Osteocyte (in vitro differentiated cells): ENCODE measurements around the gene CHMP4A. TPM values are rescaled to one million over a fixed set of nuclear protein-coding genes. Genes with fewer than 3 reads are reported as not detected.
A peak's percentile ranks its signal among the peaks of the same experiment; 100 is the strongest.
"Not testable (repeated sequence)": the region's sequence is repeated elsewhere in the genome, so short reads cannot be mapped to it uniquely, and the experiment has no call there.

Experiments
- DNase-seq: peaks from one replicate; pipeline ENCODE4 v3.0.0; 2021; ENCODE audit warnings: mixed read lengths; ENCODE audit not compliant: unreplicated experiment; ENCODE audit errors: extremely low spot score
- H3K27ac Mint-ChIP-seq: one replicate; pipeline ENCODE4 v1.8.0; 2021; ENCODE audit warnings: mild to moderate bottlenecking, mixed read lengths; ENCODE audit not compliant: unreplicated experiment
- H3K27me3 Mint-ChIP-seq: one replicate; pipeline ENCODE4 v1.8.0; 2021; ENCODE audit warnings: mixed read lengths; ENCODE audit not compliant: unreplicated experiment
- H3K36me3 Mint-ChIP-seq: one replicate; pipeline ENCODE4 v1.8.0; 2021; ENCODE audit warnings: mixed read lengths; ENCODE audit not compliant: unreplicated experiment
- H3K4me1 Mint-ChIP-seq: one replicate; pipeline ENCODE4 v1.8.0; 2021; ENCODE audit warnings: mixed read lengths; ENCODE audit not compliant: unreplicated experiment
- H3K4me3 Mint-ChIP-seq: one replicate; pipeline ENCODE4 v1.8.0; 2021; ENCODE audit warnings: mild to moderate bottlenecking, moderate library complexity, mixed read lengths; ENCODE audit not compliant: unreplicated experiment
- H3K9me3 Mint-ChIP-seq: one replicate; pipeline ENCODE4 v1.8.0; 2021; ENCODE audit warnings: mixed read lengths; ENCODE audit not compliant: unreplicated experiment
- CTCF ChIP-seq: fragments of 200-600 bp; sonication (generic); IDR thresholded peaks from 2 replicates; pipeline ENCODE4 v1.5.0; 2021; ENCODE audit warnings: antibody characterized with exemption, mild to moderate bottlenecking, moderate library complexity
- total RNA-seq: library from RNA; stranded (reverse); gene quantifications from 2 replicates; pipeline ENCODE4 v1.2.1, GENCODE V29; 2021

Gene CHMP4A
- total RNA-seq, 1 donor from 2014 or later = 38.1 TPM

DNA sequence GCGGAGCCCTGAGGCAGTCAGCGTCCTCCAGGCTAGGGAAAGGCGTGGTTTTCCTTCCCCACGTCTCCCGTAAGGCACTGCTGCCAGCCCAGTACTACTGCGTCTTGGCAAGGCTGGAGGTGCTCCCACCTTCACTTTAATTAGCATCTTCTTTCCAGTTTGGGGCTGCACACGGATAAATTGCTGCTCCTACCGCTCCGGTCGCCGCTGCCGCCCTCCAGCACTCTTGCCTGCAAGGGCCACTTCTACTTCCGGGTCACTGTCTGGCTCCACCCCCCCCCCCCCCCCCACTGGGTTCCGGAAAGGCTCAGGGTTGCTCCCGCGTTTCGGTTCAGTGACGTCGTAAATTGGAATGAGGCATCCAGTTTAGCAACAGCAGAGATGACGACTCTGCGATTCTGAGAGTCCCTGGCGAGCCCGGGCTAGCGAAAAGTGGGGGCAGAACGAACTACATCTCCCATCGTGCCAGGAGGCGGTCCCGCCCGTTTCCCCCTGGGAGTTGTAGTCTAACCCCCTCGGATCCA is 18.9 kb upstream of the CHMP4A start, which contains the start of gene NEDD8:
TSS of gene NEDD8 (minus strand) at position 247 of the 524 bp plus-strand sequence. CDS start at position 147, 100 bp downstream.
- Mint-ChIP-seq H3K36me3 (peaks cover 15% of the 10 kb centered on the region), H3K4me3 (peak within 1 kb of the TSS; percentile 100), H3K27ac (peak within 1 kb of the TSS; percentile 95), H3K9me3 (no peaks in the 10 kb centered on the region), H3K27me3 (no peaks in the 10 kb centered on the region), H3K4me1 (peaks cover 35% of the 10 kb centered on the region)
- DNase-seq = peak; percentile 94
- TF ChIP-seq CTCF = no peak

- H3K27ac Mint-ChIP-seq = peak overlapping the region; percentile 95
- H3K36me3 Mint-ChIP-seq = peaks cover 8% of the 10 kb centered on the region
- peak overlapping the region; percentile 100 for H3K4me3 Mint-ChIP-seq
- peaks cover 35% of the 10 kb centered on the region for H3K4me1 Mint-ChIP-seq
- no peak for DNase-seq
- no peak for TF ChIP-seq CTCF
- no peaks in the 10 kb centered on the region for H3K27me3 Mint-ChIP-seq
- H3K9me3 Mint-ChIP-seq = no peaks in the 10 kb centered on the region
Observed at GRCh38 chr14:24231263-24232120, 18.2 kb upstream of the CHMP4A start.

- H3K27me3 Mint-ChIP-seq = no peaks in the 10 kb centered on the region
- H3K9me3 Mint-ChIP-seq = no peaks in the 10 kb centered on the region
- H3K27ac Mint-ChIP-seq = no peak overlapping the region
- no peak for TF ChIP-seq CTCF
- no peak overlapping the region for H3K4me3 Mint-ChIP-seq
- H3K4me1 Mint-ChIP-seq = peaks cover 28% of the 10 kb centered on the region
- no peaks in the 10 kb centered on the region for H3K36me3 Mint-ChIP-seq
- no peak for DNase-seq
Observed at GRCh38 chr14:24228902-24229301, 15.6 kb upstream of the CHMP4A start.

DNA sequence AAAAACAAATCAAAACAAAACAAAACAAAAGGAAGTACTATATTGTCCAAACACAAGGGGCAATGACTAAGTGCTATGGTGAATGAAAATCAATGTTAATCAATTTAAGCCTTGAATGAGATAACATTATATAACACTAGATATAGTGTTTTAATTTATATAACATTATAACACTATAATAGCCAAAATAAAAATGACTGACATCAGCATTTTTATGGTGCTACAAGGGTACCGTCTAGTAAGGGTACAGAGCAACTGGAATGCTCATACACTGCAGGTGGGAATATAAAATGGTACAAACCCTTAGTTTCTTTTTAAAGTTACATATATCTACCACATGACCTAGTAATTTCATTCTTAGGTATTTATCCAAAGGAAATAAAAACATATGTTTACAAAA is 13.2 kb upstream of the CHMP4A start:
- Mint-ChIP-seq H3K9me3 (no peaks in the 10 kb centered on the region), H3K27ac (no peak overlapping the region), H3K36me3 (no peaks in the 10 kb centered on the region), H3K4me1 (peaks cover 19% of the 10 kb centered on the region), H3K27me3 (no peaks in the 10 kb centered on the region), H3K4me3 (no peak overlapping the region)
- no peak for DNase-seq
- no peak for TF ChIP-seq CTCF

GRCh38 chr14:24224618-24225071 is 11.4 kb upstream of the CHMP4A start:
- Mint-ChIP-seq H3K4me1 (peaks cover 11% of the 10 kb centered on the region), H3K36me3 (no peaks in the 10 kb centered on the region), H3K27ac (no peak overlapping the region), H3K4me3 (no peak overlapping the region), H3K9me3 (no peaks in the 10 kb centered on the region), H3K27me3 (no peaks in the 10 kb centered on the region)
- no peak for TF ChIP-seq CTCF
- no peak for DNase-seq

- H3K27ac Mint-ChIP-seq, H3K9me3 Mint-ChIP-seq, H3K27me3 Mint-ChIP-seq, DNase-seq, H3K36me3 Mint-ChIP-seq, H3K4me3 Mint-ChIP-seq, H3K4me1 Mint-ChIP-seq: not testable (repeated sequence)
Observed at GRCh38 chr14:24222987-24223386, 9.7 kb upstream of the CHMP4A start.
